HG02981 (cell line): Measurements from ENCODE around the gene INPP5E.
"Not testable (repeated sequence)": the region's sequence is repeated elsewhere in the genome, so short reads cannot be mapped to it uniquely, and the experiment has no call there.

ENCODE experiments used
- ATAC-seq: cut with Tn5 transposase; IDR thresholded peaks from one replicate; pipeline ENCODE4 v1.9.1; 2021; ENCODE audit warnings: mild to moderate bottlenecking, moderate library complexity; ENCODE audit not compliant: unreplicated experiment

The INPP5E gene

DNA sequence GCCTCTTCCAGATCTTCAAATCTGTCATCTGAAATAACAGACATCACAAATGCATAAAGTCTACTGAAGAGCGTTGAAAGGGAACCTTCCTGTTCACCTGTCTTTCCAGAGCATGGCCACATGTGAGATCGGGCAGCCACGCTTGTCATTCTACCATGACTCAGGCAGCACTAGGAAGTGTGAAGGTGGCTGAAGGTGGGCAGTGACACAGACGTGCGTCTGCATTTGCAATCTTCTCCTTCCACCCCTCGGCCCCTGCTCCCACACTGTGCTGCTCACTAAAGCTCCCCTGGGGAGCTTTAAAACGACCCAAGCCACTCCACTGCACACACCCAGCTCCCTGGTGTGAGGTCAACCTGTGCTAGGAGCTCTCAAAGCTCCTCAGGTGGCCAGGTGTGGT lies 31.7 kb downstream of the INPP5E start:
- ATAC-seq = no peak

DNA sequence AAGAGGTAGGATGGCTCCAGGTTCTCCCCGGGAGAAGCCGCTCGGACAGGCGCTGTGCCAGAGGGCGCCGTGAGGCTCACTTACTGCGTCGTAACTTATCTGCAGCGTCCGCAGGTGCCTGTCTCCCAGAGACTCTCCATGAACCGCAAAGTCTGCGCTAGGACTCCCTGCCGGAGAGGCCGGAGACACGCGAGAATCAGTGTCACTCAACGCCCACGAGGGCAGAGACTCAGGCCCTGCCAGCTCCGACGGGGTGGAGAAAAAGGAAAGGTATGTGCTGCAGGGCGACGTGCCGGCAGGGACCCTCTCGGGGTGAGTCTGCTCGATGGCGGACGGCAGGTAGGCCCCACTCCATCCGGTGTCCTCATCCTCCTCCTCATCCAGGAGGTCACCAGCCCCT lies 32.6 kb downstream of the INPP5E start:
- ATAC-seq = not testable (repeated sequence)

GRCh38 chr9:136405904-136406303 lies 33.7 kb downstream of the INPP5E start:
- not testable (repeated sequence) for ATAC-seq

DNA sequence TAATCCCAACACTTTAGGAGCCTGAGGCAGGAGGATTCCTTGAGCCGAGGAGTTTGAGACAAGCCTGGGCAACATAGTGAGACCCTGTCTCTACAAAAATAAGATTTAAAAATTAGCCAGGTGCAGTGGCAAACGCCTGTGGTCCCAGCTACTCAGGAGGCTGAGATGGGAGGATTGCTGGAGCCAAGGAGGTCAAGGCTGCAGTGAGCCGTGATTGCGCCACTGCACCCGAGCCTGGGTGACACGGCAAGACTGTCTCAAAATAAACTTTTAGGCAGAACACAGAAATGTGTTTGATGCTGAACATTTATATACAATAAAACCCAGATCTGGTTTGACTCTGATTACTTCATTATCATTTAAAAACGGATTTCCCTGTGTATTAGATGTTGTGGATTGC lies 34.2 kb downstream of the INPP5E start:
- ATAC-seq = no peak

DNA sequence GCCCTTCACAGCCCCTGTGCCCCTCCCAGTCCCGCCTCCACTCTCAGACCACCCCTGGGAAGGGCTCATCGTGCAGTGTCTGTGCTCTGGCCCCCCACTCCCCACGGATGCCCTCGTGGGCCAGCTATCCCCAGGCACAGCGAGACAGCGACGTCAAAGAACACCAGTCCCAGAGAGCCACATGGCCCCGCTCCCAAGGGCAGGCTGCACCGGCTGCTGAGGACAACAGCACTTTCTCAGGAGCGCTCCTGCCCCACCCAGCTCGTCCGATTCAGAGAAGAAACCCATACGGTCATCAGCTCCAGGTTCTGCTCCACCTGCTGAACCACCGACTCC lies 34.9 kb downstream of the INPP5E start:
- ATAC-seq = no peak

DNA sequence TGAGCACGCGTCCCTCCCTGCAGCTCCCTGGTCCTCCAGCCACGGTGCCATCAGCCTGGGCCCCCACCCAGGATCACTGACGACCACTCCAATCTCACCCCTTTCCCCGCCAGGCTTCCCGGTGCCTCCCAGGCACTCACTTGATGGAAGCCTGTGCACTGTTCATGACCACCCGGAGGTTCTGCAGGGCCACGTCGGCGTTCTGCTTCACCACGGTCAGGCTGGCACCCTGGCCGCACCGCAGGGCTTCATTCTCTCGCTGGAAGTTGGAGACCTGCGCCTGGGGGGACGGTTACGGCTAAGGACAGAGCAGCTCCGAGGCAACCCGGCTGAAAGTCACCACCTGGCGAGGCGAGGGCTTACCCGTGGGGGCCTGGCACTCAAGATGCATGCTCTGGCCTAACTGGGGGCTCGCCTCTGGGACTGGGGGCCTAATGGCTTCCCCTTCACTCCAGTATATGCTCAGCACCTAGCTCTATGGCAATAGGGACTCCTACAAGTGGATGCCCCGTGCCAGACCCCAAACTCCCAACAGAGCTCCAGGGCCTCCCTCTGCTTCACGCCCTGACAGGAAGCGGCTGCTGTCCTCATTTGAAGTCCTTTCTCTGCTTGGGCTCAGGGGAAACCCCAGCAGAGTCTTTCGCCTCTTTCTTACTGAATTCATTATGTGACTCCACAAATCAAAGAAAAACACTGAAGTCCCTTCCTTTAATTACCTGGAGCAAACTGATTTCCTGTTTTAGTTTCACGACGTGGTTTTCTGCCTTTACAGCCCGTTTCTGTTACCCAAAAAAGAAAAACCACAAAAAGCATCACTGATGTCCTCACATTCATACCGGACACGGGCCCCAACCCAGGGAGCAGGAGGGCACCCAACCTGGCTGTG lies 35.5 kb downstream of the INPP5E start:
- no peak for ATAC-seq

DNA sequence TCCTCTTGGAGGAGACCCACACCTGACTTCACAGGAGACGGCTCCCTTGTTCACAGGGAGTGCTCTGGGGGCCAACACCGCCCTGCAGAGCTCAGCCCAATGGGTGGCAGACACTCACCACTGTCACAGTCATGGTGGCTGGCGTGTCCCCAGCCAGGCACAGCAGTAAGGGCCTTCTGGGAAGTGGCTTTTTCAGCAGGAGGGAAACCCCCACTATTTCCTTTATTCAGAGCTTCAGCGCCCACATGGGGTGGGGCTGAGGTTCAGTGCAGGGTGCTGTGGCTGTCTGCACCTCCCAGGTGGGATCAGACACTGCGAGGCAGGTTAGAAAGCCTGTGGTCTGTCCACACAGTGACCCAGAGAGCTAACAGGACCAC lies 36.1 kb downstream of the INPP5E start:
- ATAC-seq = no peak

GRCh38 chr9:136402067-136402466 lies 37.6 kb downstream of the INPP5E start:
- ATAC-seq = no peak

GRCh38 chr9:136401173-136401922 lies 38.3 kb downstream of the INPP5E start:
- no peak for ATAC-seq

DNA sequence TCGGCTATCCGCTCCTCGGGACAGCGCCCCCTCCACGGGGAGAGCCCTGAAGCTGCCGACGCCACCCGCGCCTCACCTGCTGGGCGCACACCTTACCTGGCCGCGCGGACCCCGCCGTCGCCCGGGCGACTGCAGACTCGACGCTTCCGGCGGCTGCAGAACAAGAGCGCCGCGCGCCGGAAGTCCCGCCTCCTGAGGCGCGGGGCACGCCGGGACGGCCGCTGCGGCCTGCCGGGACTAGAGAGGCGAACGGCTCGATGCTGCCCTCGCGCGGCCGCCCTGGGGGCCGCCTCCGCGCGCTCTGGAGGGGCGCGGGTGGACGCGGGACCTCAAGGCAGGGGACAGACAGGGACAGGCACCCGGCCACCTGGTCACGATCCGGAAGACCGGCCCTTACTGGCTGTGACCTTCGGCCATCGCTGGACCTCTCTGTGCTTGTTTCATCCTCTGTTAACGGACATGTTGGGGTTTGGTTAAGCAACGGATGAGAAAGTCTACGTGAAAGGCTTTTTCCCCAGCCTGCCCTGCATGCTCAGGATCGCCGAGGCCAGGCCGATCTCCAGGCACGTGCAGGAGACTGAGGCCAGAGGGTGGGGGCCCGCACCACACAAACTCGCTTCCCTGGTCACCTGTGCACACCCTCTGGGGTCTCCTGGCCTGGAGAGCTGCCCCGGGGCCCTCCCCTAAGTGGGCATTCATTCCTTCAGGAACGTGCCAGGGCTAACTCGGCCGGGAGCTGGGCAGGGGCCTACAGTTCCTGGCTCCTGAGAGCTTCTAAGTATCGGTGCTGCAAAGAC lies 39.4 kb downstream of the INPP5E start, which contains the start of gene SNAPC4:
TSS of gene SNAPC4 (minus strand) at position 133 of the 797 bp plus-strand sequence. CDS start 1,742 bp downstream, outside the sequence.
- peak; percentile 67 for ATAC-seq

DNA sequence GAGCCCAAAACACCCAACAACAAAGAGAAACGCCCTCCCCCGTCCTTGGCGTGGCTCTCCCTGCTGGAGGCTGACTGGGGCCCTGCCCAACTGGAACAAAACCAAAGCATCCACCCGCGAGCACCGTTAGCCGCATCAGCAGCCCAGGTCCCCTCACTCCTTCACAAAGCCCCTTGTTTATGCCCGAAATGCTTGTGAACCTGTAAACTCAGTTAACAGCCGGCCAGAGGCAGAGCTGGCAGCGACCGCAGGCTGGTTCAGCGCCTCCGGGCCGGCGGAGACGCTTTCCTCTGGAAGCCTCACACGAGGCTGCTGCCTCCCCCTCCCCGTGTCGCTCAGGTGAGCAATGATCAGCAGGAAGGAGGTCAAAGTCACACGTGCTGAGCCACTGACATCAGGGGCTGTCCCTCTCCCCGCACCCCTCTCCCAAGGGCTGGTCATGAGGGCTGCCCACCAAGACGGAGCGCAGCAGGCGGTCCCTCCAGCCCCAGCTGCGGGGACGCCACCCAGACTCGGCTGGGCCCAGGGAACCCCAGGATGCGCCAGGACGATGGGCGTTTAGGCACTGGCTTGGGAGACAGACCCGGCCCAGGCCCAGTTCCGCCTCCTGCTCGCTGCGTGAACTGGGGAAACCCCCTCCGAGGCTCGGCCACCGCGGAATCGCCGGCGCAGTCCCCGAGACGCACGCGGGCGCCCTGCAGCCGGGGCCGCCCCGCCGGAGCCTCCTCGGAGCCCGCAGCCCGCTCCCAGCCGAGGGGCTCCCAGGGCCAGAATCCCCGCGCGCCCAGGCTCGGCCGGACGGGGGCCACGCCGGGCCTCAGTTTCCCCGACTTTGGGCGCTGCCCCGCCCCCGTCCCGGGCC lies 40.2 kb downstream of the INPP5E start:
- no peak for ATAC-seq

GRCh38 chr9:136398286-136398685 lies 41.4 kb downstream of the INPP5E start:
- no peak for ATAC-seq

- no peak for ATAC-seq
Observed at GRCh38 chr9:136397643-136398042, 42.0 kb downstream of the INPP5E start.

DNA sequence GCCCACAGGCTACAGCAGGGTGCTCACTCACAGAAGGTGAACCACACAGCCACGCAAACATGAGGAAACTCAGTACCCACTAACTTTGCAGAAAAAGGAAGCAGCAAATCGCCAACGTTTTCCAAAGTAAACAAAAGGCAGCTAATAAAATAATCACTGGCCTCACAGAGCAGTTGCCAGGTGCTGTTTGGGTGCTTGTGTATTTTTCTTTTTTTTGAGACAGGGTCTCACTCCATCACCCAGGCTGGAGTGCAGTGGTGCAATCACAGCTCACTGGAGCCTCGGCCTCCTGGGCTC lies 43.5 kb downstream of the INPP5E start:
- ATAC-seq = no peak

GRCh38 chr9:136395345-136396218 lies 44.1 kb downstream of the INPP5E start:
- ATAC-seq = no peak

DNA sequence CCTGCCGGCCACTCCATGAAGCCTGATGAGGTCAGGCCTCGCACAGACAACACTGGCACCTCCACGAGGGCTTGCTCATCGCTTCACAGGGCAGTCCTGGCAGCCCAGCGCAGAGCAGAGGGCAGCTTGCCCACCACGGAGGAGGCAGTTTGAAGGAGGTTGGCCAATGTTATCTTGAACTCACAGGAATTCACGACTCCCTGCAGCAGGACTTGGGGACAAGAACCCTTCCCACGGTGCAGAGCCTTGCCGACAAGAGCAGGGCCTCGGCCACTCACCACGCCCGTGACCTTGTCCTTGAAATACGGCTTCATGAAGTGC lies 44.7 kb downstream of the INPP5E start:
- no peak for ATAC-seq

- ATAC-seq = no peak
Observed at GRCh38 chr9:136394312-136395019, 45.2 kb downstream of the INPP5E start.

GRCh38 chr9:136393531-136393930 lies 46.1 kb downstream of the INPP5E start:
- ATAC-seq = no peak
